Astrocyte (in vitro differentiated cells and primary cell): Measurements from ENCODE around the gene LPIN3. TPM values are rescaled to one million over a fixed set of nuclear protein-coding genes. Genes with fewer than 3 reads are reported as not detected.

Experiments
- DNase-seq: peaks from one replicate; pipeline ENCODE4 v3.0.0-alpha.2; 2010; ENCODE audit warnings: low read depth
- FAIRE-seq: peaks from 2 replicates; lab custom pipeline; 2011; peaks lifted over from hg19 to GRCh38; lab: Jason Lieb, UNC
- H2AFZ ChIP-seq: 2 replicates; pipeline ENCODE4 v1.6.0; 2012; ENCODE audit warnings: low read depth, low read length, inconsistent platforms
- H3K27ac ChIP-seq: 2 replicates; pipeline ENCODE4 v1.5.1; 2011; ENCODE audit warnings: low read depth, low read length, inconsistent platforms
- H3K27me3 ChIP-seq: 2 replicates; pipeline ENCODE4 v1.6.0; 2011; ENCODE audit warnings: low read length, inconsistent platforms; ENCODE audit not compliant: insufficient read depth
- H3K36me3 ChIP-seq: 2 replicates; pipeline ENCODE4 v1.5.1; 2011; ENCODE audit warnings: low read length, inconsistent platforms; ENCODE audit not compliant: insufficient read depth
- H3K4me1 ChIP-seq: 2 replicates; pipeline ENCODE4 v1.5.1; 2011; ENCODE audit warnings: low read length, inconsistent platforms; ENCODE audit not compliant: insufficient read depth
- H3K4me2 ChIP-seq: 2 replicates; pipeline ENCODE4 v1.6.0; 2012; ENCODE audit warnings: low read length, inconsistent platforms
- H3K4me3 ChIP-seq: 2 replicates; pipeline ENCODE4 v1.5.1; 2011; ENCODE audit warnings: low read depth, mild to moderate bottlenecking, low read length, inconsistent platforms; ENCODE audit not compliant: insufficient read depth
- H3K79me2 ChIP-seq: 2 replicates; pipeline ENCODE4 v1.6.0; 2012; ENCODE audit warnings: mild to moderate bottlenecking, low read length, inconsistent platforms; ENCODE audit not compliant: insufficient read depth
- H3K9ac ChIP-seq: 2 replicates; pipeline ENCODE4 v1.6.0; 2012; ENCODE audit warnings: mild to moderate bottlenecking, low read length, inconsistent platforms
- H3K9me3 ChIP-seq: 2 replicates; pipeline ENCODE4 v1.5.1; 2012; ENCODE audit warnings: low read depth, mild to moderate bottlenecking, low read length, inconsistent platforms; ENCODE audit not compliant: insufficient read depth
- H4K20me1 ChIP-seq: 2 replicates; pipeline ENCODE4 v1.6.0; 2012; ENCODE audit warnings: low read length, inconsistent platforms; ENCODE audit not compliant: insufficient read depth
- H3K27ac Mint-ChIP-seq: one replicate; pipeline ENCODE4 v1.8.0; 2021; ENCODE audit warnings: mild to moderate bottlenecking, mixed read lengths; ENCODE audit not compliant: unreplicated experiment
- H3K27me3 Mint-ChIP-seq: one replicate; pipeline ENCODE4 v1.8.0; 2021; ENCODE audit warnings: low read depth, mixed read lengths; ENCODE audit not compliant: unreplicated experiment
- H3K36me3 Mint-ChIP-seq: one replicate; pipeline ENCODE4 v1.8.0; 2021; ENCODE audit warnings: low read depth, mixed read lengths; ENCODE audit not compliant: unreplicated experiment
- H3K4me1 Mint-ChIP-seq: one replicate; pipeline ENCODE4 v1.8.0; 2021; ENCODE audit warnings: low read depth, mixed read lengths; ENCODE audit not compliant: unreplicated experiment
- H3K4me3 Mint-ChIP-seq: one replicate; pipeline ENCODE4 v1.8.0; 2021; ENCODE audit warnings: mild to moderate bottlenecking, moderate library complexity, mixed read lengths; ENCODE audit not compliant: unreplicated experiment
- H3K9me3 Mint-ChIP-seq: one replicate; pipeline ENCODE4 v1.8.0; 2021; ENCODE audit warnings: mild to moderate bottlenecking, mixed read lengths; ENCODE audit not compliant: unreplicated experiment
- EZH2 ChIP-seq: IDR thresholded peaks from 2 replicates; pipeline ENCODE4 v1.6.1; 2012; ENCODE audit warnings: mild to moderate bottlenecking, low read length, inconsistent platforms; ENCODE audit not compliant: insufficient read depth
- total RNA-seq: library from RNA; stranded (reverse); gene quantifications from 2 replicates; pipeline ENCODE4 v1.2.1, GENCODE V29; 2021
- TF ChIP-seq, protein P1 (sequence below): IDR thresholded peaks from 2 replicates; pipeline ENCODE4 v1.5.1; 2011; ENCODE audit warnings: low read depth, mild to moderate bottlenecking, inconsistent platforms, low read length, moderate library complexity; ENCODE audit not compliant: insufficient read depth

LPIN3 gene
- total RNA-seq, 1 donor from 2014 or later = 18.0 TPM

DNA sequence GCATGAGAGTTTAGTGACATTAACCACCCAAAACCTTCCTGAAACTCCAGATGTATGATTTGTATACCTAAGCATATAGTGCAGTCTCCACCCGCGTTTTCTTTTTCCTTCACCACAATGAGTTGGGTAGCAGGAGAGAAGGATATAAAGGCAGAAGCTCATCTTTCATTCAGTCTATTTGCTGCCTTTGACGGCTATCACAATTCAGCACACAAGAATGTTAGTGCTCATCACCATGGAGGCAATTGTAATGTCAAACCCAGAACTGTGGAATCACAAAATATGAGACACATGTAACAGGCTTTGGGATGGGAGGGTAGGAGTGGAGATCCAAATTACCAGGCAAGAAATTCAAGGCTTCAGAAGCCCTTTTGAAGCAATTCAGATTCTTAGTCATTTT, 40.7 kb upstream of the LPIN3 start:
- no peak overlapping the region for H3K4me3 ChIP-seq
- H4K20me1 ChIP-seq = peaks cover 78% of the 10 kb centered on the region
- Mint-ChIP-seq H3K4me3 (no peak overlapping the region), H3K4me1 (peaks cover 10% of the 10 kb centered on the region), H3K27me3 (no peaks in the 10 kb centered on the region), H3K36me3 (no peaks in the 10 kb centered on the region), H3K9me3 (no peaks in the 10 kb centered on the region), H3K27ac (no peak overlapping the region)
- DNase-seq (no peak), FAIRE-seq (no peak)
- peaks cover 91% of the 10 kb centered on the region for H3K79me2 ChIP-seq
- no peaks in the 10 kb centered on the region for H3K27me3 ChIP-seq
- no peak overlapping the region for H3K27ac ChIP-seq
- H3K36me3 ChIP-seq = no peaks in the 10 kb centered on the region
- H3K9me3 ChIP-seq = no peaks in the 10 kb centered on the region
- no peak overlapping the region for H3K9ac ChIP-seq
- no peak overlapping the region for H3K4me2 ChIP-seq
- no peak for TF ChIP-seq EZH2
- TF ChIP-seq, protein P1, sequence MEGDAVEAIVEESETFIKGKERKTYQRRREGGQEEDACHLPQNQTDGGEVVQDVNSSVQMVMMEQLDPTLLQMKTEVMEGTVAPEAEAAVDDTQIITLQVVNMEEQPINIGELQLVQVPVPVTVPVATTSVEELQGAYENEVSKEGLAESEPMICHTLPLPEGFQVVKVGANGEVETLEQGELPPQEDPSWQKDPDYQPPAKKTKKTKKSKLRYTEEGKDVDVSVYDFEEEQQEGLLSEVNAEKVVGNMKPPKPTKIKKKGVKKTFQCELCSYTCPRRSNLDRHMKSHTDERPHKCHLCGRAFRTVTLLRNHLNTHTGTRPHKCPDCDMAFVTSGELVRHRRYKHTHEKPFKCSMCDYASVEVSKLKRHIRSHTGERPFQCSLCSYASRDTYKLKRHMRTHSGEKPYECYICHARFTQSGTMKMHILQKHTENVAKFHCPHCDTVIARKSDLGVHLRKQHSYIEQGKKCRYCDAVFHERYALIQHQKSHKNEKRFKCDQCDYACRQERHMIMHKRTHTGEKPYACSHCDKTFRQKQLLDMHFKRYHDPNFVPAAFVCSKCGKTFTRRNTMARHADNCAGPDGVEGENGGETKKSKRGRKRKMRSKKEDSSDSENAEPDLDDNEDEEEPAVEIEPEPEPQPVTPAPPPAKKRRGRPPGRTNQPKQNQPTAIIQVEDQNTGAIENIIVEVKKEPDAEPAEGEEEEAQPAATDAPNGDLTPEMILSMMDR = no peak
- no peaks in the 10 kb centered on the region for H3K4me1 ChIP-seq
- no peak overlapping the region for H2AFZ ChIP-seq

DNA sequence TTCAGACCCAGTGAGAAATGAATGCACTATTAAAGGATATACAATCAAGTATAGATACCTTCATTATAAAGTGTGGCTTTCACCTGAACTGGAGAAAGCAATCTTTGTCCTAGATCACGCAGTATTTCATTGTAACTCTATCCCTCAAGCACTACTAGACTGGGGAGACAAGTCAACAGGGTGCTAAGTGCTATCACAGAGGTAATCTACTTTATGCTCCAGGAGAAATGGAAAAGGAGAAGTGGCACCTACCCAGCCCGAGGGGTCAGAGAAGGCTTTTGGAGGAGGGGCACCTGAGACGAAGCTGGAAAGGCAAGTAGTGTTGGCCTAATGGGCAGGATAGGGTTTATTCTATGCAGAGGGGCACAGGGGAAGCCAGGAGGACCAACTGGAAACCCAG, 40.2 kb upstream of the LPIN3 start:
- no peak overlapping the region for H3K4me2 ChIP-seq
- H3K79me2 ChIP-seq = peaks cover 91% of the 10 kb centered on the region
- Mint-ChIP-seq H3K27me3 (no peaks in the 10 kb centered on the region), H3K4me1 (peaks cover 10% of the 10 kb centered on the region), H3K36me3 (no peaks in the 10 kb centered on the region), H3K27ac (peak overlapping the region; percentile 81), H3K4me3 (no peak overlapping the region), H3K9me3 (no peaks in the 10 kb centered on the region)
- H3K9me3 ChIP-seq = no peaks in the 10 kb centered on the region
- no peak overlapping the region for H2AFZ ChIP-seq
- no peak overlapping the region for H3K9ac ChIP-seq
- DNase-seq (no peak), FAIRE-seq (no peak)
- no peaks in the 10 kb centered on the region for H3K27me3 ChIP-seq
- H4K20me1 ChIP-seq = peaks cover 78% of the 10 kb centered on the region
- H3K4me1 ChIP-seq = no peaks in the 10 kb centered on the region
- H3K4me3 ChIP-seq = no peak overlapping the region
- H3K27ac ChIP-seq = no peak overlapping the region
- no peaks in the 10 kb centered on the region for H3K36me3 ChIP-seq
- TF ChIP-seq EZH2 = no peak
- TF ChIP-seq, protein P1 = no peak

DNA sequence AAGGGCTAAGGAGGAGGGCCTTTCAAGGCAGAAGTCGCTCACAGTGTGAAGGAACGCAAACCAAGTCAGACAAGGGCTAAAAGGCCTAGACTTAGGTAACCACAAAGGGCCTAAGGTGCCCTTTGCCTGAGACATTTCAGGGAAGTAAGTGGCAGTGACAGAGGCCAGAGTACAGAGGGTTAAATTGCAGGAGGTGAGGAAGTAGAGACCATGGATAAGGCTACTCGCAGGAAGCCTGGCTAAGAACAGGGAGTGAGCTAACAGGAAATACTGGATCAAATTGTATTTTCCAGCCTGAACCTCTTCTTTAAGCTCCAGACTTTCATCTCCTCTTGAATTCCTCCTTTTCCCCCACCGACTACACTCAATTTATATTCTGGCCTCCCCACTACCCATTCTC, 39.7 kb upstream of the LPIN3 start:
- no peaks in the 10 kb centered on the region for H3K36me3 Mint-ChIP-seq
- H3K4me3 Mint-ChIP-seq = no peak overlapping the region

More for the DNA sequence above, 39.7 kb upstream of the LPIN3 start:
- peaks cover 78% of the 10 kb centered on the region for H4K20me1 ChIP-seq
- H3K4me1 Mint-ChIP-seq = peaks cover 10% of the 10 kb centered on the region
- no peak overlapping the region for H3K27ac ChIP-seq
- no peaks in the 10 kb centered on the region for H3K4me1 ChIP-seq
- H3K27me3 ChIP-seq = no peaks in the 10 kb centered on the region
- H3K9me3 ChIP-seq = no peaks in the 10 kb centered on the region
- H3K9ac ChIP-seq = no peak overlapping the region
- H3K79me2 ChIP-seq = peaks cover 87% of the 10 kb centered on the region
- no peak overlapping the region for H3K4me2 ChIP-seq
- no peak for TF ChIP-seq EZH2
- TF ChIP-seq, protein P1 = no peak
- H3K9me3 Mint-ChIP-seq = no peaks in the 10 kb centered on the region
- H3K36me3 ChIP-seq = no peaks in the 10 kb centered on the region
- H3K4me3 ChIP-seq = no peak overlapping the region
- H2AFZ ChIP-seq = no peak overlapping the region
- no peak for FAIRE-seq
- H3K27ac Mint-ChIP-seq = no peak overlapping the region
- DNase-seq = no peak
- H3K27me3 Mint-ChIP-seq = no peaks in the 10 kb centered on the region
